22Rv1 (cell line): ENCODE results near the gene PDCD5.

Experiments used
- CTCF ChIP-seq: fragments of 450-650 bp; IDR thresholded peaks from 2 replicates; pipeline ENCODE4 v1.5.1; 2017; ENCODE audit warnings: mild to moderate bottlenecking
- ZFX ChIP-seq: fragments of 450-650 bp; IDR thresholded peaks from 2 replicates; pipeline ENCODE4 v1.6.1; 2017; ENCODE audit warnings: antibody characterized with exemption, borderline replicate concordance

- TF ChIP-seq CTCF = no peak
- TF ChIP-seq ZFX = no peak
Measured at GRCh38 chr19:32607479-32607878, 26.5 kb downstream of the PDCD5 start.
